ENCODE measurements around the gene HP1BP3. TPM values are rescaled to one million over a fixed set of nuclear protein-coding genes. Genes with fewer than 3 reads are reported as not detected.
A peak's percentile ranks its signal among the peaks of the same experiment; 100 is the strongest.

The HP1BP3 gene
- total RNA-seq, 3 donors from 2014 or later (not counting 1 experiment from before 2014, with no cell fraction given): 243 to 296 (median 274) TPM

GRCh38 chr1:20763417-20763816 is 23.7 kb downstream of the HP1BP3 start:
- no peak for DNase-seq
- no peak overlapping the region for H3K4me3 Mint-ChIP-seq
- Histone ChIP-seq H3K27ac (ENCODE audit: low read length) (no peak overlapping the region), H3K9me3 (ENCODE audit: control insufficient read depth, insufficient read depth, low read length) (no peaks in the 10 kb centered on the region), H3K4me1 (ENCODE audit: control insufficient read depth, insufficient read depth, low read length) (no peaks in the 10 kb centered on the region), H3K36me3 (ENCODE audit: control insufficient read depth, insufficient read depth, low read length) (peaks cover 79% of the 10 kb centered on the region), H3K27me3 (ENCODE audit: control insufficient read depth, insufficient read depth, low read length) (no peaks in the 10 kb centered on the region), H3K4me3 (ENCODE audit: low read length) (no peak overlapping the region)
- H3K36me3 Mint-ChIP-seq: peaks cover 22% of the 10 kb centered on the region
- WGBS (ENCODE audit: insufficient coverage): no CpG with 5 or more reads among the region's 3 CpGs
- intact Hi-C loops (cut with micrococcal nuclease): no loop called here
- ATAC-seq: no peak
- H3K4me1 Mint-ChIP-seq: peaks cover 0 to 4% of the 10 kb centered on the region in 2 donors
- H3K27ac Mint-ChIP-seq: no peak overlapping the region
- TF ChIP-seq, protein P1, sequence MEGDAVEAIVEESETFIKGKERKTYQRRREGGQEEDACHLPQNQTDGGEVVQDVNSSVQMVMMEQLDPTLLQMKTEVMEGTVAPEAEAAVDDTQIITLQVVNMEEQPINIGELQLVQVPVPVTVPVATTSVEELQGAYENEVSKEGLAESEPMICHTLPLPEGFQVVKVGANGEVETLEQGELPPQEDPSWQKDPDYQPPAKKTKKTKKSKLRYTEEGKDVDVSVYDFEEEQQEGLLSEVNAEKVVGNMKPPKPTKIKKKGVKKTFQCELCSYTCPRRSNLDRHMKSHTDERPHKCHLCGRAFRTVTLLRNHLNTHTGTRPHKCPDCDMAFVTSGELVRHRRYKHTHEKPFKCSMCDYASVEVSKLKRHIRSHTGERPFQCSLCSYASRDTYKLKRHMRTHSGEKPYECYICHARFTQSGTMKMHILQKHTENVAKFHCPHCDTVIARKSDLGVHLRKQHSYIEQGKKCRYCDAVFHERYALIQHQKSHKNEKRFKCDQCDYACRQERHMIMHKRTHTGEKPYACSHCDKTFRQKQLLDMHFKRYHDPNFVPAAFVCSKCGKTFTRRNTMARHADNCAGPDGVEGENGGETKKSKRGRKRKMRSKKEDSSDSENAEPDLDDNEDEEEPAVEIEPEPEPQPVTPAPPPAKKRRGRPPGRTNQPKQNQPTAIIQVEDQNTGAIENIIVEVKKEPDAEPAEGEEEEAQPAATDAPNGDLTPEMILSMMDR (IDR thresholded peaks at IDR 0.05): no peak
- no peaks in the 10 kb centered on the region for H3K9me3 Mint-ChIP-seq
- no peaks in the 10 kb centered on the region for H3K27me3 Mint-ChIP-seq (ENCODE audit: low read depth in 2 of 2)

DNA sequence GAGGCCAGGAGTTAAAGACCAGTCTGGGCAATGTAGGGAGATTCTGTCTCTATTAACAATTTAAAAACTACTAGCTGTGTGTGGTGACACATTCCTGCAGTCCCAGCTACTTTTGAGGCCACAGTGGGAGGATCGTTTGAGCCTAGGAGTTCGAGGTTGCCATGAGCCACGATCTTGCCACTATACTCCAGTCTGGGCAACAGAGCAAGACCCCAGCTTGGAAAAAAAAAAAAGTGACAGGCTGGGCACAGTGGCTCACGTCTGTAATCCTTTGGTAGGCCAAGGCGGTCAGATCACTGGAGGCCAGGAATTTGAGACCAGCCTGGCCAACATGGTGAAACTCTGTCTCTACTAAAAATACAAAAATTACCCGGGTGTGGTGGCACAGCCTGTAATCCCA is 26.8 kb downstream of the HP1BP3 start:
- Mint-ChIP-seq H3K36me3 (peaks cover 38% of the 10 kb centered on the region), H3K27me3 (ENCODE audit: low read depth in 2 of 2) (no peaks in the 10 kb centered on the region), H3K4me1 (peaks cover 0 to 4% of the 10 kb centered on the region in 2 donors), H3K9me3 (no peaks in the 10 kb centered on the region), H3K27ac (no peak overlapping the region), H3K4me3 (no peak overlapping the region)
- Histone ChIP-seq H3K27ac (ENCODE audit: low read length) (no peak overlapping the region), H3K9me3 (ENCODE audit: control insufficient read depth, insufficient read depth, low read length) (no peaks in the 10 kb centered on the region), H3K27me3 (ENCODE audit: control insufficient read depth, insufficient read depth, low read length) (no peaks in the 10 kb centered on the region), H3K4me3 (ENCODE audit: low read length) (no peak overlapping the region), H3K36me3 (ENCODE audit: control insufficient read depth, insufficient read depth, low read length) (peaks cover 80% of the 10 kb centered on the region), H3K4me1 (ENCODE audit: control insufficient read depth, insufficient read depth, low read length) (no peaks in the 10 kb centered on the region)
- DNase-seq: no peak
- no peak for ATAC-seq
- intact Hi-C loops (cut with micrococcal nuclease): no loop called here
- 94% methylated on average over 6 of the region's 6 CpGs for WGBS (ENCODE audit: insufficient coverage)
- TF ChIP-seq, protein P1 (IDR thresholded peaks at IDR 0.05): no peak

- Histone ChIP-seq H3K9me3 (ENCODE audit: control insufficient read depth, insufficient read depth, low read length) (no peaks in the 10 kb centered on the region), H3K4me1 (ENCODE audit: control insufficient read depth, insufficient read depth, low read length) (no peaks in the 10 kb centered on the region), H3K36me3 (ENCODE audit: control insufficient read depth, insufficient read depth, low read length) (peaks cover 57% of the 10 kb centered on the region), H3K27me3 (ENCODE audit: control insufficient read depth, insufficient read depth, low read length) (no peaks in the 10 kb centered on the region), H3K27ac (ENCODE audit: low read length) (no peak overlapping the region), H3K4me3 (ENCODE audit: low read length) (no peak overlapping the region)
- DNase-seq: no peak
- Mint-ChIP-seq H3K27ac (peak overlapping the region; percentile 3 to 60), H3K4me3 (no peak overlapping the region), H3K36me3 (peaks cover 24% of the 10 kb centered on the region), H3K4me1 (peaks cover 8 to 12% of the 10 kb centered on the region in 2 donors), H3K27me3 (ENCODE audit: low read depth in 2 of 2) (no peaks in the 10 kb centered on the region), H3K9me3 (no peaks in the 10 kb centered on the region)
- WGBS (ENCODE audit: insufficient coverage): 100% methylated on average over 1 of the region's 3 CpGs
- intact Hi-C loops (cut with micrococcal nuclease): no loop called here
- ATAC-seq: no peak
- TF ChIP-seq, protein P1 (IDR thresholded peaks at IDR 0.05): no peak
These were observed 33.5 kb downstream of the HP1BP3 start for GRCh38 chr1:20753589-20753988.

DNA sequence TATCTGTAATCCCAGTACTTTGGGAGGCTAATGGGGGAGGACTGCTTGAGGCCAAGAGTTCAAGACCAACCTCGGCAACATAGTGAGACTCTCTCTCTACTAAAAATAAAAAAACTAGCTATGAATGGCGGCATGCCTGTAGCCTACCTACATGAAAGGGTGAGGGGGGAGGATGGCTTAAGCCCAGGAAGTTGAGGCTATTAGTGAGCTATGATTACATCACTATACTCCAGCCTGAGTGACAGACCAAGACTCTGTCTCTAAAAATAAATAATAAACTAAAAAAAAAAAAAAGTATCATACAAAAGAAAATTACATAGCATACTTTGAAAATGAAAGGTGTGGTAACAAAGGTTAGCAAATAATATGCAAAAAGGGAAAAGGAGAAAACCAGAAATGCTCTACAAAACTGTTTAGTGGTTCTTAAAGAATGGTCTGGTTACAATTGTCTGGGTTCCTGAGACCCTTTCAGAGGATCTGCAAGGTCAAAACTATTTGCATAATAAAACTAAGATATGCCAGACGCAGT is 35.6 kb downstream of the HP1BP3 start:
- H3K27ac Mint-ChIP-seq: no peak overlapping the region
- Histone ChIP-seq H3K4me1 (ENCODE audit: control insufficient read depth, insufficient read depth, low read length) (no peaks in the 10 kb centered on the region), H3K27me3 (ENCODE audit: control insufficient read depth, insufficient read depth, low read length) (no peaks in the 10 kb centered on the region), H3K9me3 (ENCODE audit: control insufficient read depth, insufficient read depth, low read length) (no peaks in the 10 kb centered on the region), H3K36me3 (ENCODE audit: control insufficient read depth, insufficient read depth, low read length) (peaks cover 65% of the 10 kb centered on the region), H3K27ac (ENCODE audit: low read length) (no peak overlapping the region), H3K4me3 (ENCODE audit: low read length) (no peak overlapping the region)
- DNase-seq: no peak
- ATAC-seq: no peak
- H3K4me3 Mint-ChIP-seq: no peak overlapping the region
- WGBS (ENCODE audit: insufficient coverage): 96% methylated on average over 1 of the region's 3 CpGs
- H3K4me1 Mint-ChIP-seq: peaks cover 8 to 12% of the 10 kb centered on the region in 2 donors
- H3K9me3 Mint-ChIP-seq: no peaks in the 10 kb centered on the region
- H3K36me3 Mint-ChIP-seq: peaks cover 21% of the 10 kb centered on the region
- TF ChIP-seq, protein P1 (IDR thresholded peaks at IDR 0.05): no peak
- no peaks in the 10 kb centered on the region for H3K27me3 Mint-ChIP-seq (ENCODE audit: low read depth in 2 of 2)
- intact Hi-C loops (cut with micrococcal nuclease): no loop called here

Data from natural killer cell (primary cell).